ENCODE results near the gene SLC48A1.

The SLC48A1 gene

DNA sequence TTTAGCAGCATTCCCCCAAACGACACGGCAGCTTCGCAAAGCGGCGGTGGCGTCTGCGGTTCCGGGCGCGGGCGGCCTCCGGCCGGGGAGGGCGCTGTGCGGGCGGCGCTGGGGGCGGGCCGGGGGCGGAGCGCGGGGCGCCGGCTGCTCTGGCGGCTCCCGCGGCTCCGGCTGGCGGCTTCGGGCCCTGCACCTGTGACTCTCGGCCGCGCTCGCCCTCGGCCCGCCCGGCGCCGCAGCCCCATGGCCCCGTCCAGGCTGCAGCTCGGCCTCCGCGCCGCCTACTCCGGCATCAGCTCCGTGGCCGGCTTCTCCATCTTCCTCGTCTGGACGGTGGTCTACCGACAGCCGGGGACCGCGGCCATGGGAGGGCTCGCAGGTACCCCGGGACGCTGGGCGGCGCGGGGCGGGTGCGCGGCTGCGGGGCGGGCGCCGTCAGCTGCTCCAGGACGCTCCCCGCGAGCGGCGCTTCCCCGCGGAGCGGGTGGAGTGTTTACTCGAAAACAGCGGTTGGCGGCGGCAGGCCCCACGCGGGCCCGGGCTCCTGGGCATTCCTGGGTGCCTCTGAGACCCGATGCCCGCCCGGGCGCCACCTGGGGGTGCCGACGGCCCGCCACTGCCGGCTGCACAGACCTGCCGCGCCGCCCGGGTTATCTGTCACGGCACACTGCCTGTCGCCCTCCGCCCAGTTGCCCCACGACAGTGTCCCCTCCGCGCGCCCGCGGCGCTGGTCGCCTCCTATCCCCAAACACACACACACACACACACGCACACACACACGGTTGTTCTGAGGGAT is at the start of gene SLC48A1:
TSS of gene SLC48A1 (plus strand) at position 177 of the 796 bp plus-strand sequence. CDS start at position 244, 67 bp downstream.
- peak; percentile 42 for DNase-seq

- DNase-seq: no peak
These were observed 47.8 kb upstream of the SLC48A1 start, which contains the start of gene ENDOU for GRCh38 chr12:47725091-47725772. ENDOU (minus strand) TSS chr12:47725490; CDS start chr12:47725413, 77 bp downstream.

GRCh38 chr12:47725893-47726292 is 47.1 kb upstream of the SLC48A1 start:
- DNase-seq: no peak

DNA sequence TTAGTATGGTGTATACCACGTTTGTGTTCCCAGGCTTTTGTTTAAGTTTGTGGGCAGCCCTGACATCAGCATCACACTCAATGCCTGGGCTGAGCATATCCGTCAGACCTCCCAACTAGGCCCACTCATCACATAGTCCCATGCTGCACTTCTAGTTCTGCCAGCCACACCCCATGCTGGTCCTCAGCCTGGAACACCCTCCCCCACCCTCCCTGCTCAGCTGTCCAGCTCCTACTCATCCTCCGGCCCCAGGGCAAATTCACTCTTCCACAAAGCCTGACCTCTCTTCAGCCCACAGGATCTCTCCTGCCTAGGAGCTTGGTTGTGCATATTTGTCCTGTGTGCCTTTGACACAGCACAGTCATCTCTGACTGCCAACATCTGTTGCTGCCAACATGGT is 43.8 kb upstream of the SLC48A1 start:
- DNase-seq: no peak

GRCh38 chr12:47730341-47730744 is 42.7 kb upstream of the SLC48A1 start:
- no peak for DNase-seq

DNA sequence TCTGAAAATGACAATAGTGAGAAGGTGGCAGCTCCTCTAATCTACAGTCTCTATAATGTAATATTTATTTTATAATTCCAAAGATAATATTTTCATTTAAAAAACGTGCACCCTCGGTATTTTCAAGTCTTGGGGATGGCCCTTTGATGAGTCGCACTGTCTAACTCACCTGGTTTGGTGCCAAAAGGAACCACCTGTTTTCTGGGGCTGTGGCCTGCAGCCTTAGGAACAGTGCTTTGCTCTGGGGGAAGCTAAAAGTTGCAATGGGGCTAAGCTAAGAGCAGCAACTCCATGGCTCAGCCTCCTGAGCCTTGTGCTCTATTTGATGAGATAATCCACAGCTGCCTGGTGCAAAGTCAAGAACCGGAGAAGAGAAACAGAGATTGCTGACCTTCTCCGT is 41.3 kb upstream of the SLC48A1 start:
- DNase-seq: no peak

DNA sequence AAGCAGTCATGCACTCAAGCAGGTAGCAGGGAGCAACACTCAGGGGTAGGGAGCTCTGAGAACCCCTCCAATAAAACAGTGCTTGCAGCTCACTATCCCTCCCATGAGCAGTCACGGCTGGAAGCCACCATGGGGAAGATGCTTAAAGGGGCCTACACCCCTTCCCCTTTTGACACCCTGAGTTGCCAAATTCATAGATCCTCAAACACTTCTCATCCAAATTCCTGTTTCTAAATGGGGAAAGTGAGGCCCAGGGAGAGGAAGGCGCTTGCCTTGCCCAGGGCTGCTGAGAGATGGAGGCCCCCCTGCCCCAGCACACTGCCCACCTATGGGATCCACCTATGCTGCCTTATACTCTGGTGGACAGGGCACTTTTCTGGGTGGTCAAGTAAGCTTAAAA is 40.5 kb upstream of the SLC48A1 start:
- no peak for DNase-seq

GRCh38 chr12:47733142-47733541 is 39.9 kb upstream of the SLC48A1 start:
- DNase-seq: no peak

- no peak for DNase-seq
These were observed 38.1 kb upstream of the SLC48A1 start for GRCh38 chr12:47734725-47735480.

GRCh38 chr12:47735649-47736048 is 37.4 kb upstream of the SLC48A1 start:
- no peak for DNase-seq

DNA sequence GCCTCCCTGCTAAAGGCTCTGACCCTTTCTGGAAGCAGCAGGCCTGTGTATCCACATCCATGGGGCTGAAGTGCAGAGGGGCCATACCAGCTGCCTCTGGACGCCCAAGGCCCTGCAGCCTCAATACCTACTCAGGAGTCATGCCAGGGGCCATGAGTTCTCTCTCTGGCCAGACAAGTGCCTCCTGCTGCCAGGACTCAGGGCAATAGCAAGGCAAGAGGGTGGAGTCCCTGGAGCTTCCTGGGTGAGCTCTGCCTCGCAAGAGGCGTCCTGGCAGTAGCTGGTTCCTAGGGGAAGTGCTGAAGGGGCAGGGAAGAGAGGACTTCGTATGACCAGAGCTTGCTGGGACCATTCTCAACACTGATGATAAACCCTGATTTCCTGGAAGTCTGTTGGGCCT is 36.8 kb upstream of the SLC48A1 start:
- DNase-seq: no peak

- no peak for DNase-seq
These were observed 36.0 kb upstream of the SLC48A1 start for GRCh38 chr12:47736877-47737676.

- DNase-seq: no peak
These were observed 35.0 kb upstream of the SLC48A1 start for GRCh38 chr12:47737936-47738594.

DNA sequence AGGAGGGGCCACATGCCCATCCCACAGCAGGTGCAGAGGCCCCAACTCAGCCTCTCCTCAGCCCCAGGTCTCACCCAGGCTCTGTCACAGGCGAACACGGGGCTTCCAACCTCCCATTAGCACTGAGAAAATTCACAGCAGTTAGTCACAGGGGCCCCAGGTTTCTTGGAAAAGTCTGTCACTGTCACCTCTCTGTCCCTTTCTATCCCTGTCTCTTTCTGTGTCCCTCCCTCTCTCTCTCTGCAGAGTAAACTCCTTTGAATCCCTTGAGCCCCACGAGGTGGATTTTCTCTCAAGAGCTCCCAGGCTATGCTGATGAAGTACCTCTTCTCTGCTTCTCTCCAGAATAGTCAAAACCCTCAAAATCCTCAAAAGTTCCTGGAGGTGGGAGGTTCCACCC is 33.7 kb upstream of the SLC48A1 start:
- DNase-seq: no peak

- no peak for DNase-seq
These were observed 33.1 kb upstream of the SLC48A1 start for GRCh38 chr12:47739979-47740378.

- no peak for DNase-seq
These were observed 32.3 kb upstream of the SLC48A1 start for GRCh38 chr12:47740606-47741339.

GRCh38 chr12:47741340-47741703 is 31.7 kb upstream of the SLC48A1 start:
- peak; percentile 51 for DNase-seq

- no peak for DNase-seq
These were observed 30.7 kb upstream of the SLC48A1 start for GRCh38 chr12:47742253-47742825.

GRCh38 chr12:47743311-47743860 is 29.7 kb upstream of the SLC48A1 start:
- DNase-seq: no peak

GRCh38 chr12:47744005-47744651 is 28.9 kb upstream of the SLC48A1 start:
- peak; percentile 38 for DNase-seq

Data from NCI-H1436 (cell line).